Measurements from ENCODE around the gene SLC25A29. TPM values are rescaled to one million over a fixed set of nuclear protein-coding genes. Genes with fewer than 3 reads are reported as not detected.
A peak's percentile ranks its signal among the peaks of the same experiment; 100 is the strongest.
"Not testable (repeated sequence)": the region's sequence is repeated elsewhere in the genome, so short reads cannot be mapped to it uniquely, and the experiment has no call there.

SLC25A29 gene
- total RNA-seq, 1 experiment from 2014 or later = 23.4 TPM

DNA sequence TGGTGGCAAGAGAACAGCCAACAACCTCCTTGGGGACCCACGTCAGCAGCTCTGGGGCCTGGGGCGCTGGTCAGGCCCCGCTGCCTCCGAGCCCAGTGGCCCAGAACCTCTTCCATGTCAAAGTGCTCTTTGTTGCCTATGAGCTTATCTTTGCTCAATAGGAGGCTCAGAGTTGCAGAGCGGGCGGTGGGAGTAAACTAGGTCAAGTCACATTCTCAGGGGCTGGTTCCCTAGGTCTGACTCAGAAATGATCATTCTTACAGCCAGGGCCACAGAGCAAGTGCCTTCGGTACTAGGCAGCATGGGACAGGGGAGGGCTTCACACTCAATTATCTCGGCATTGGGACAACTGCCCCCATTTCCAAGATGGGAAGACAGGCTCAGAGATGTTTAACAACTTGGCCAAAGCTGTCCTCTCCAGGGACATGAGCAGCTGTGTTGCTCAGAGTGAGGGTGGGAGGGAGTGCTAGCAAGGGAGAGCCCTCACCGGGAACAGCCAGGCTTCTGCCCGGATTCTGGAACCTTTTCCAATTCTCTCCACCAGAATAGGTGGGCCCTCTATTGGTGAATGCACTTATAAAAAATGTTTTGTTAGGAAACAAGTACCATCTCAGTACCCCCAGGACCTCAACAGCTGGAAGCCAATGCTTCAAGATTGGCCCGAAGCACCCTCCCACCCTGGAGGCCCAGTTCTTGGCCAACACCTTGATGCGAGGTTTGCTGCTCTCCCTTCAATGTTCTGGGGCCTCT lies 11.9 kb downstream of the SLC25A29 start:
- DNase-seq (ENCODE audit: low read depth) = peak; percentile 23

DNA sequence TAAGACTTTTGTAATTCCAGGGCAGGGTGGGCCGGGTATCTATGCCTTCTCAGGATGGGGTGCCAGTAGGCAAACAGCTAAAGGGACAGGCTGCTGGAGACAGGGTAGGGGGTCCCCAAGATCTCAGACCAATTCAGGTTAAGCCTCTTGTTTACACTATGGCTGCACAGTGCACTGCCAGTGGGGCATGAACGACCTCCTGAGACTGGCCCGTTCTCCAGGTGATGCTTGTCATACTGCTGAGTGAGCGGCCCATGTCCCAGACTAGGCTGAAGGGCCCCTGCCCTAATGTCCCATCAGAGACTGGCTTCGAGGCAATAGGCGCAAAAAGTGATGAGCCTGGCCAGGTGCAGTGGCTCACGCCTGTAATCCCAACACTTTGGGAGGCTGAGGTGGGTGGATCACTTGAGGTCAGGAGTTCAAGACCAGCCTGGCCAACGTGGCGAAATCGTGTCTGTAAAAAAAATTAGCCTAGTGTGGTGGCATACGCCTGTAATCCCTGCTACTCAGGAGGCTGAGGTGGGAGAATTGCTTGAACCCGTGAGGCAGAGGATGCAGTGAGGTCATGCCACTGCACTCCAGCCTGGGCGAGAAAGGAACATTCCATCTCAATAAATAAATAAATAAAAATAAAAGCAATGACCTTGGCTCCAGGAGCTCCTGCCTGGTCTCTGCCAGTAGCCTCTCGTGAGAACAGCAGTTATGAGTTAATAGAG lies 12.6 kb downstream of the SLC25A29 start:
- no peak for DNase-seq (ENCODE audit: low read depth)

DNA sequence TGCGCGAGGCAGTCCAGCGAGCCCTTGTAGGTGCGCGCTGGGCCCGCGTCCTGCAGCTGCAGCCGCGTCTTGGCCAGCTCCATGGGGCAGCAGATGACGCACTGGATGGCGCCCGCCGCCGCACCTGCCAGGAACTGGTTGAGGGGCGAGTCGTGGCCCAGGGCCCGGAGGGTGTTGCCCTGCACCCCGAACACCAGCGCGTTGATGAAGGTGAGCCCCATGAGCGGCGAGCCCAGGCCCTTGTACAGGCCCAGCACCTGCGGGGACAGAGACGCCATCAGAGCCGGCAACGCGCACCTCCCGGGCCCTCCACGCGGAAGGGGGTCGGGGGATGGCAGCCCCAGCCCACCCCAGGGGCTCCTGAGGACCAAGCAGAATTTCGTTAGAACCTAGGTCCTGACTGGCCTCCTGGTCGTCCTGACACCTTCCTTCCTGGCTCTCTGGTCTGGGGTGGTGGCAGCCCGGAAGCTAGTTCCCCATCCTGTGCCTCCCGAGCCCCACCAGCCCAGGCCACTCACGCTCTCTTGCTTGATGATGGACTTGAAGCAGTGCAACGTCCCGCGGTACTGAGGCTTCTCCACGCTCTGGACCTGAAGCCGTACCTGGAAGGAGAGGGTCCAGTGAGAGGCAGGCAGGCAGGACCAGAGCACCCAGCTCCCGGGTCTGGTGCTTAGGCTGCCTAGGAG lies 13.3 kb downstream of the SLC25A29 start:
- DNase-seq (ENCODE audit: low read depth) = no peak

DNA sequence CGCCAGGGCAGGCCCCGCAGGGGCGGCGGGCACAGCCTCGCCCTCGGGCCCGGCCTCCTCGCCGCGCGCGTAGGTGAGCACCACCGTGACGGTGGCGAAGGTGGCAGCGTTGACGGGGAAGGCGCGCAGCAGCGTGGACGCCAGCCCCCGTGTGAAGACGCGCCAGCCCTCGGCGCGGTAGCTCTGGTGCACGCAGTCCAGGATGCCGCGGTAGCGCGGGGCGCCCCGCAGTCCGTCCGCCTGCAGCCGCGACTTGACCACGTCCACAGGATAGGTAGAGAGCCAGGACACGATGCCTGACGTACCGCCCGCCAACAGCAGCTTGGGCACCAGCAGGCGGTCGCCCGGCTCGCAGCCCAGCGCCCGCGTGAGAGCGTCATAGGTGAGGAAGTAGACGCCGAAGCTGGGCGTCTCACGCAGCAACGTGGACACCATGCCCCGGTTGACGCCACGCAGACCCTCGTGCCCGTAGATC lies 13.9 kb downstream of the SLC25A29 start:
- DNase-seq (ENCODE audit: low read depth) = no peak

- no peak for DNase-seq (ENCODE audit: low read depth)
These were observed 14.8 kb downstream of the SLC25A29 start for GRCh38 chr14:100291305-100292075.

DNA sequence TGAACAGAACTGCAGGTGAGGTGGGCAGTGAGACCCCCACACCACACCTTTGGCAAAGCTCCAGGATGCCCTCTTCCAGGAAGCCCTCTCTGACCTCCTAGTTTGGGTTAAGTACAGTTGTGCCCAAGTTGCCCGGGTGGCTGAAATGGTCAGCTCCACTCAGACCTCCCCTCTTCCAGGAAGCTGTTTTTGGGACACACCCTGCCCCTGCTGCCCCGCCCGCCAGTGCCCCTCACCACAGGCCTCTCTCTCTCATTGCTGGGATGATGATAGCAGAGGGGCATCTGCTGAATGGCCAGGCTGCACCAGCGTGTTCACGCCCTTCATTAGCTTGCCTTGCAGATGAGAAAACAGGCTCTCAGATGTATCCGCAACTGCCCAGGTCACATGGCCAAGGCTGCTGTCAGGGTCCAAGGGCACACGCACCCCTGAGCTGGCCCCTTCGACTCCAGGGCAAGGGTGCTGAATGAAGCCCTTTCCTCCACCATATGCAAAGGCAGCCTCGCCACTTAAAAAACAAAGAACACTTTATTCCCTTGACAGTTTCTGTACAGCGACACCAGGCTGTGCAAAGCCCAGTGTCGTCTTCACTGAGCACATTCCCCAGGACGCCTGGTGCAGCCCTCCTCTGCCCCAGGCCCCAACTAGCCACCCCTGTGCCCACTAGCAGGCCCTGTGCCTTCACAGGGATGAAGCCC lies 15.5 kb downstream of the SLC25A29 start:
- DNase-seq (ENCODE audit: low read depth) = no peak

GRCh38 chr14:100289916-100290606 lies 16.2 kb downstream of the SLC25A29 start:
- no peak for DNase-seq (ENCODE audit: low read depth)

DNA sequence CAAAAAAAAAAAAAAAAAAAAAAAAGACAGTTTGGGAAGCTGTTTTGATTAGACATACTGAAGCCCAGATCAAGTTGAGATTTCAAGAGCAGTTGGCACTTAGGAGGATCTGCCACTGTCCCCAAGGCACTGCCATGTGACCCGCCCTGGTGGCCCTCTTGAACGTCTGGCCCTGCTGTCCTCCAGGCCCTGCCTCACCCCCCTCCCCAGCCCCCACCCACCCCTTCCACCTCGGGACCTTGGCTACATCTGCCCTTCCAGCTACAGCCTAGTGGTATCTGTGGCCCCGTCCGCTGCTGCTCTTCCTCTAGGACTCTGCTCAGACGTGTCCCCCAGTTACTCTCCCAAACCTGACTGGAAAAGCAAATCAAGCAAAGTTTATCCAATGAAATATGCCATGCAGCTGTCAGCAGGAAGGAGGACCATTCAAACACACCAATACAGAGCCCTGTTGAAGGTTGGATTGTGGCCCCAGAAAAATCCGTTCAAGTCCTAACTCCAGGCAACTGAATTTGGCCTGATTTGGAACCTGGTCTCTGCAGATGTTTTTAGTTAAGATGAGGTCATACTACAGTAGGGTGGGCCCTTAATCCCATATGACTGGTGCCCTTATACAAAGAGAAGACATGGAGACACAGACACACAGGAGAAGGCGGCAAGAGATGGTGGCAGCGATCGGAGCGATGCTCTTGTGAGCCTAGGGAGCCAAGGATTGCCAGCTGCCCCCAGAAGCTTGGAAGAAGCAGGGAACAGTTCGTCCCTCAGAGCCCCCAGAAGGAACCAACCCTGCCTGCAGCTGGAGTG lies 17.7 kb downstream of the SLC25A29 start:
- no peak for DNase-seq (ENCODE audit: low read depth)

GRCh38 chr14:100287998-100288295 lies 18.3 kb downstream of the SLC25A29 start:
- DNase-seq (ENCODE audit: low read depth) = not testable (repeated sequence)

GRCh38 chr14:100287202-100287997 lies 18.8 kb downstream of the SLC25A29 start:
- DNase-seq (ENCODE audit: low read depth) = no peak

DNA sequence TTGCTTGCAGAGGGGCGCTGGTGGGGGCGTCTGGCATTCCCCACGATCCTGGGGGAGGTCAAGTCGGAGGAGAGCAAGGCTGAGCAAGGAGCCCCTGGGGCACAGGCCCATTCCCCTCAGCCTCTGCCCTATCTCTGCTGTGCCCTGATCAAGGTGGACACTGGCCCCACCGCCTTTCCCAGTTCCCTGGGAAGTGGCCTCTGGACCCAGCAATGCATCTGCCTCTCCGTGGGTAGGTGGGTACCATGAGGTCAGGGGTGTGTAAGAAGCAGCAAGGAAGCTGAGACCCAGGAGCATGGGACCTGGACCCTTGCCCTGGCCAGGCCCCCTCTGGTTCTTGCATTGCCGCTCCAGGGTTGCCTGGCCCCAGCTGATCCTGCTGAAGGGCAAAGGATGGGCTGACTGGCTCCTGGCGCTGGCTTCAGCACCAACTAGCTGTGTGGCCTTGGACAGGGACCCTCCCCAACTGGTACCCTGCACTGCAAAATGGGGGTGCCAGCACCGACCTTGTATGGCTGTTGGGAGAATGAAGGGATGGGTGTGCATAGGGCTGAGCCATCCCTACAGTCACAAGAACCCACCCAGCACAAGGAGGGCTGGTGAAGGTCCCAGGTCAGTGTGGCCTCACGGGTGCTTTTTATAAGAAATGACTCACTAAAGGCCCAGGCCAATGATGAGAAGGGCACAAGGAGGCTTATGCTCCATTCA lies 19.6 kb downstream of the SLC25A29 start:
- no peak for DNase-seq (ENCODE audit: low read depth)

DNA sequence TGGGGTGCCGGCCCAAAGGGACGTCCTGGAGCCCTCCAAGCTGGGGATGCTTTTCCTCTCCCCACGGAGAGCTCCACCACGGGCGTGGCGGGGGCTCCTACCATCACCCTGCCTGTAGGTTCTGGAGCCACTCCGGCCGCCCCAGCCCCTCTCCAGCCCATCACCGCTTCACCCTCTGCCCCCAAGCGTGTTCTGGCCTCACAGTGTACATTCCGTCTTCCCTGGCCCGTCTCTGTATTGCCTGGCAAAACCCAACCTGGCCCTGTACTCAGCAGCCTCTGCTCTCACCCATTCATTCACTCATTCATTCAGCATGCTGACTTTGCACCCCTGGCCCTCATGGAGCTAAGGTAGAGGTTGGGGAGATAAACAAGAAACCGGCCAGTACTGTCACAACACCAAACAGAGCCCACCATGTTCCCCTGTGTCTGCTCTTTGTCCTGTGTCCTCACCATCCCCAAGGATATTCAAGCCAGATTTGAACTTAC lies 20.3 kb downstream of the SLC25A29 start:
- DNase-seq (ENCODE audit: low read depth) = no peak

DNA sequence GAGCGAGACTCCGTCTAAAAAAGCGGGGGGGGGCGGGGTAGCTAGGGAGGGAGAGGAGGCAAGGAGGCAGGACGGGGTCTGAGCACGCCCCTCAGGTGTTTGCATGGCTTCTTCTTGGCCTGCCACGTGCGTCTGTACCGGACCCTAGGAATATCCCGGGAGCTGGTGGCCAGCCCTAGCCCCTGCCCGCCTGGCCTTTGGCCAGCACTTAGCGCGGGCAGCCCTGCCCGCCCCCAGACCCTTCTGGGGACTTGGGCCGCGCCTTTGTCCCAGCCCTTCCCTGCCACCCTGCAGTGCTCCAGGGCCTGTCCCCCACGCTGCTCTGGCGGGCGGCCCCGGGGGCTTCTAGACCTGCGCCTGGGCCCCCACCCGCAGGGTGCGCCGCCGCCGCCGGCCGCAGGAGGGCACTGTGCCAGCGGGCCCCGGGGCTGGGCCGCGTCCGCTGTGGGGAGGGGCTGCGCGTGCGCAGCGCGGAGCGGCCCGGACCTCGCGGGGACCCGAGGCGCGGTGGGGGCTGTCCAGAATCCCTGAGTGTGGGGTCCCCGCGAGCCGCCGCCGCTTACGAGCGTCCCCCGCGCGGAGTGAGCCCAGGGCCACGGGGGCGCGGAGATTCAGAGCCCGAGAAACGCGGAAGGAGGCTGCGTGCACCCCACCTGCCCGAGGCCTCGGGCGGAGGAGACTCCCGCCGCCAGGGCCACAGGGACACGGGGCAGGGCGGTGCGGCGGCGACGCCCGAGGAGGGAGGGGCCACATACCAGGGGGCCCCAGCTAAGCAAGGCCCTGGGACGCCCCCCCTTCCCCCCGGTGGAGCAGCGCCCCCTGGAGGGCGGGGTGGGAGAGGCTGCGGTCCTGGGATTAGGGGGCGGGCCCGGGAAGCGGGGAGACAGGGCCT lies 21.0 kb downstream of the SLC25A29 start:
- peak; percentile 49 for DNase-seq (ENCODE audit: low read depth)

DNA sequence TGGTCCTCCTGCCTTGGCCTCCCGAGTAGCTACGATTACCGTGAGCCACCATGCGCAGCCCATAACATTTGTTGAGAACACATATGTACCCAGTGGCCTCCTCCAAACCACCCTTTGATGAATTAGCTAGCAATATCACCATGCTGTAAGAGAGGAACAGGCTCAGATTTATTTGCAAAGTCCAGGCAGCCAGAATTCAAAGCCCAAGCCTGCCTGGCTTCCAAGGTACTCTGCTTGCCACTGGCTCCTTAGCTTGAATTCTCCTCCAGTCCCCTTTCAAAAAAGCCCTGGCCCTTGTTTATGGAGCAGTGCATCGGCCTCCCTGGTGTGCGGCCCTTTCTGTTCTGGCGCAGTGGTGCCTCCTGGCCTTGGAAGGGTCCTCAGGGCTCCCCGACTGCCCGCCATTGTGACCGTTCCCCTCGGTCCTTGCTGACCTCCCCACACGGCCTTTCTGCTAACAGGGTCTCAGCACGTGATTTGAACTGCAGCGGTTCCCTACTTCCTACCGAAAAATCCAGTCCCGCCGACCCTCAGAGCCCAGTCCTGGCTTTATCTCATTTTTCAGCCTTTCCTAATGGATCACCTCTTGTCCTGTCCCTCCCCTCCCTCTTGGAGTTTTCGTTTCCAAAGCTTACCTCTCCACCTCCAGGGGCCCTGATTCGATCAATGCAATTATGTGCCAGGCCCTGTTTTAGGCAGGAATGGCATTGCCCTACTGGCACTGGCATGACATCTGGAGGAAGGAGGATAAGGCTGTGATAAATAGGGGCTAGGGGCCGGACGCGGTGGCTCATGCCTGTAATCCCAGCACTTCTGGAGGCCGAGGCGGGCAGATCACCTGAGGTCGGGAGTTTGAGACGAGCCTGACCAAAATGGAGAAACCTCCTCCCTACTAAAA lies 22.0 kb downstream of the SLC25A29 start:
- DNase-seq (ENCODE audit: low read depth) = no peak

DNA sequence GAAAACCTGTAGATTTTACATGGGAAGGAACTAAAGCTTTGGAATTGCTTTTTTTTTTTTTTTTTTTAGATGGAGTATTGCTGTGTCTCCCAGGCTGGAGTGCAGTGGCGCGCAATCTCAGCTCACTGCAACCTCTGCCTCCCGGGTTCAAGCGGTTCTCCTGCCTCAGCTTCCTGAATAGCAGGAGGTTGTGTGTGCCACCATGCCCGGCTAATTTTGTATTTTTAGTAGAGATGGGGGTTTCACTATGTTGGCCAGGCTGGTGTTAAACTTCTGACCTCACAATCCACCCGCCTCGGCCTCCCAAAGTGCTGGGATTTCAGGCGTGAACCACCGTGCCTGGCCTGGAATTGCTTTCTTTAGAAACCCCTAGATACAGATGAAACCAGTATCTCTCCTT lies 22.8 kb downstream of the SLC25A29 start:
- not testable (repeated sequence) for DNase-seq (ENCODE audit: low read depth)
